H1 (cell line): ENCODE data around the gene EIPR1. TPM values are rescaled to one million over a fixed set of nuclear protein-coding genes. Genes with fewer than 3 reads are reported as not detected.

Experiments used
- CEBPB ChIP-seq: IDR thresholded peaks from 2 replicates; pipeline ENCODE4 v1.6.1; 2012; ENCODE audit warnings: low read depth, low read length
- EGR1 ChIP-seq: IDR thresholded peaks from 2 replicates; pipeline ENCODE4 v1.6.1; 2011; ENCODE audit warnings: low read depth, low read length, borderline replicate concordance
- NANOG ChIP-seq: IDR thresholded peaks from 2 replicates; pipeline ENCODE4 v1.6.1; 2011; ENCODE audit warnings: low read length, low read depth, mild to moderate bottlenecking, inconsistent platforms; ENCODE audit not compliant: insufficient read depth, poor library complexity, severe bottlenecking
- POLR2A ChIP-seq, 2 experiments: IDR thresholded peaks; 1 replicate in 1 of 2; 2 replicates in 1 of 2; pipeline ENCODE4 v1.6.1; 2011; ENCODE audit warnings: low read depth in 2 of 2, low read length in 2 of 2, mild to moderate bottlenecking in 2 of 2; ENCODE audit errors: control extremely low read depth in 1 of 2
- SRF ChIP-seq: IDR thresholded peaks from 2 replicates; pipeline ENCODE4 v1.6.1; 2011; ENCODE audit warnings: mild to moderate bottlenecking, low read depth, low read length, moderate library complexity
- polyA plus RNA-seq, 7 experiments: library from polyadenylated mRNA; depleted of rRNA in 3 of 7; stranded (reverse) in 5 of 7; unstranded in 2 of 7; fragments of >200 nt in 5 of 7; fragments of 200-250 nt in 2 of 7; gene quantifications; 1 replicate in 5 of 7; 2 replicates in 1 of 7; 4 replicates in 1 of 7; pipeline versions ENCODE4 v1.2.1 to v1.2.3, GENCODE V29; 2011 to 2013; ENCODE audit warnings: missing spikeins in 2 of 7, mixed read lengths in 2 of 7
- total RNA-seq: library from RNA; stranded (reverse); fragmentation: NEBNext Ultra II Directional; extraction: Animal tissue kit (Norgen Biotek cat#: 25700); gene quantifications from 2 replicates; pipeline ENCODE4 v1.2.1, GENCODE V29; 2021
- TF ChIP-seq, protein P1 (sequence below), 3 experiments: IDR thresholded peaks; 1 replicate in 2 of 3; 2 replicates in 1 of 3; pipeline versions ENCODE4 v1.5.1 to v1.6.1; 2011; ENCODE audit warnings: low read length in 3 of 3, mild to moderate bottlenecking in 3 of 3, inconsistent platforms in 2 of 3, low read depth in 1 of 3, moderate library complexity in 1 of 3; ENCODE audit not compliant: insufficient read depth in 1 of 3; ENCODE audit errors: control extremely low read depth in 1 of 3

EIPR1 gene
- total and polyA plus RNA-seq, 2 of the 8 experiments (the other 6 are each of a cell fraction or from before 2014, with no cell fraction given): 26.3 to 56.4 TPM

DNA sequence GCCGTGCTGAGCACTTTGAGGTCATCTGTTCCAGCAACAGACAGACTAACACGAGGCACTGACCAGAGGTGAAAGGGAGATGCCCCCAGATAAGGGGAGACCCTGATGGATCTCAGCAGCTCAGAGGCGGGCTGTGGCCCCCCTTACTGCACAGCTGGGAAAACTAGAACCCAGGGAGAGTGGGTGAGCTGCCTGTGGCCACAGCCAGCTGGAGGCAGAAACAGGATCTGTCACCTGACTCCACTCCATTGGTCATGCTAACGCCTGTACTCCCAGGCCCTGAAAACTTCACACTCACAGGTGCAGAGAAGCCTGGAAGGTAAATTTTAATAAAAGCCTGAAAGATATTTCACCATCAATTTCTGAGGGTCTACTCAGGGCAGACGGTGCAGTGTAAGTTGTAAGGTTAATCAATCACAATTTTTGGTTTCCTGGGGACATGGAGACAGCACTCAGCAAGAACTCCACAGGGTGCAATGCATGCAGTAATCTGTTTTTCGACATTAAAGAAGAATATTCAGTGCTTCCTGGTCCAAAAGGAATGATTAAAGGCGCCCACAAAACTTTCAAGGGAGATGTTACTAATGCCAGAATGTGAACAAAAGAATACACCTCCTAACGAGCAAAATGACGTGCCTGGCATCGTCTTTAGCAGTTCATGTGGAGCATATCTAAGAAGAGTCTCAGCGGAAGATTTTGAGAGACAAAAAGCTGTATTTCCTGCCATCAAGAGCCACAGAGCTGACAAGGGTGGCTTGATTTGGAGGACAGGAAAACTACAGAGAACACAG is 173.4 kb downstream of the EIPR1 start (continued):
- TF ChIP-seq, protein P1, sequence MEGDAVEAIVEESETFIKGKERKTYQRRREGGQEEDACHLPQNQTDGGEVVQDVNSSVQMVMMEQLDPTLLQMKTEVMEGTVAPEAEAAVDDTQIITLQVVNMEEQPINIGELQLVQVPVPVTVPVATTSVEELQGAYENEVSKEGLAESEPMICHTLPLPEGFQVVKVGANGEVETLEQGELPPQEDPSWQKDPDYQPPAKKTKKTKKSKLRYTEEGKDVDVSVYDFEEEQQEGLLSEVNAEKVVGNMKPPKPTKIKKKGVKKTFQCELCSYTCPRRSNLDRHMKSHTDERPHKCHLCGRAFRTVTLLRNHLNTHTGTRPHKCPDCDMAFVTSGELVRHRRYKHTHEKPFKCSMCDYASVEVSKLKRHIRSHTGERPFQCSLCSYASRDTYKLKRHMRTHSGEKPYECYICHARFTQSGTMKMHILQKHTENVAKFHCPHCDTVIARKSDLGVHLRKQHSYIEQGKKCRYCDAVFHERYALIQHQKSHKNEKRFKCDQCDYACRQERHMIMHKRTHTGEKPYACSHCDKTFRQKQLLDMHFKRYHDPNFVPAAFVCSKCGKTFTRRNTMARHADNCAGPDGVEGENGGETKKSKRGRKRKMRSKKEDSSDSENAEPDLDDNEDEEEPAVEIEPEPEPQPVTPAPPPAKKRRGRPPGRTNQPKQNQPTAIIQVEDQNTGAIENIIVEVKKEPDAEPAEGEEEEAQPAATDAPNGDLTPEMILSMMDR (IDR thresholded peaks at IDR 0.05; ENCODE audit: control extremely low read depth in 1 of 3, insufficient read depth in 1 of 3, low read depth in 1 of 3, low read length in 3 of 3): no peak
- TF ChIP-seq NANOG: no peak
- no peak for TF ChIP-seq CEBPB
- TF ChIP-seq POLR2A (IDR thresholded peaks at IDR 0.05; ENCODE audit: control extremely low read depth in 1 of 2, low read depth in 2 of 2, low read length in 2 of 2): no peak
- no peak for TF ChIP-seq EGR1
- TF ChIP-seq SRF: no peak
